HepG2 (cell line): ENCODE results near the gene AANAT. TPM values are rescaled to one million over a fixed set of nuclear protein-coding genes. Genes with fewer than 3 reads are reported as not detected.
A peak's percentile ranks its signal among the peaks of the same experiment; 100 is the strongest.

Experiments used
- ATAC-seq: fragments of 200-7000 bp; cut with Tn5 transposase; 3 replicates; pipeline ENCODE4 v1.9.1; 2020; ENCODE audit warnings: mild to moderate bottlenecking, moderate library complexity
- BruUV-seq: library from RNA; stranded (reverse); fragments of 400-500 nt; replicated peaks from 2 replicates; lab custom pipeline; 2021; lab: Mats Ljungman, UMichigan
- CTCF ChIA-PET: fragments of 300-600 bp; formaldehyde crosslinking; extraction: SDS; loops from one replicate; lab custom pipeline; 2021; ENCODE audit warnings: low total read pairs, inconsistent platforms, low intra/inter-chr PET ratio; lab: Yijun Ruan, JAX
- POLR2A ChIA-PET: fragments of 350-600 bp; sonication (Branson Sonifier 250); formaldehyde crosslinking; loops from one replicate; lab custom pipeline; 2020; ENCODE audit warnings: antibody characterized with exemption, inconsistent platforms; lab: Yijun Ruan, JAX
- DNase-seq: peaks from one replicate; pipeline ENCODE4 v3.0.0-alpha.2; 2015; ENCODE audit warnings: low spot score
- FAIRE-seq: peaks from 3 replicates; lab custom pipeline; 2011; peaks lifted over from hg19 to GRCh38; lab: Jason Lieb, UNC
- H2AFZ ChIP-seq: one replicate; pipeline ENCODE4 v1.6.1; 2011; ENCODE audit warnings: low read length, inconsistent platforms
- H3K27ac ChIP-seq: fragments of 300-600 bp; 3 replicates; pipeline ENCODE4 v1.8.0; 2011; ENCODE audit warnings: mixed run types, mild to moderate bottlenecking, mixed read lengths, low read length, inconsistent platforms; ENCODE audit not compliant: insufficient read depth; ENCODE audit errors: extremely low read length
- H3K27me3 ChIP-seq, 2 experiments: fragments of 200-600 bp in 1 of 2; 2 replicates in 1 of 2; 3 replicates in 1 of 2; pipeline versions ENCODE4 v1.6.0 to v1.8.0; 2011; ENCODE audit warnings: low read length in 2 of 2, mild to moderate bottlenecking in 2 of 2, moderate library complexity in 2 of 2, inconsistent platforms in 1 of 2; ENCODE audit not compliant: insufficient read depth in 2 of 2, control insufficient read depth in 1 of 2
- H3K36me3 ChIP-seq, 2 experiments: fragments of 200-600 bp in 1 of 2; replicated peaks in 1 of 2; 2 replicates in 1 of 2; 3 replicates in 1 of 2; pipeline versions ENCODE4 v1.5.1 to v1.8.0; 2011; ENCODE audit warnings: low read length in 2 of 2, inconsistent platforms in 1 of 2; ENCODE audit not compliant: insufficient read depth in 2 of 2, control insufficient read depth in 1 of 2
- H3K4me1 ChIP-seq: 2 replicates; pipeline ENCODE4 v1.5.1; 2012; ENCODE audit warnings: low read length, inconsistent platforms; ENCODE audit not compliant: insufficient read depth
- H3K4me2 ChIP-seq: 2 replicates; pipeline ENCODE4 v1.6.0; 2011; ENCODE audit warnings: low read depth, low read length, inconsistent platforms
- H3K4me3 ChIP-seq, 3 experiments: fragments of 200-600 bp in 1 of 3; sonication (generic), shearing (Covaris generic) in 1 of 3; replicated peaks in 1 of 3; 2 replicates each; pipeline ENCODE4 v1.5.1; 2011 to 2016; ENCODE audit warnings: low read length in 3 of 3, inconsistent platforms in 2 of 3, low read depth in 2 of 3, mild to moderate bottlenecking in 2 of 3, control low read depth in 1 of 3, mixed read lengths in 1 of 3; ENCODE audit not compliant: insufficient read depth in 1 of 3
- H3K79me2 ChIP-seq: one replicate; pipeline ENCODE4 v1.6.1; 2011; ENCODE audit warnings: low read length, inconsistent platforms; ENCODE audit not compliant: insufficient read depth
- H3K9ac ChIP-seq: 2 replicates; pipeline ENCODE4 v1.6.0; 2011; ENCODE audit warnings: mild to moderate bottlenecking, low read depth, low read length, inconsistent platforms; ENCODE audit not compliant: insufficient read depth
- H3K9me3 ChIP-seq: 2 replicates; pipeline ENCODE4 v1.5.1; 2012; ENCODE audit warnings: mild to moderate bottlenecking, low read length
- H4K20me1 ChIP-seq: 2 replicates; pipeline ENCODE4 v1.6.0; 2011; ENCODE audit warnings: inconsistent platforms, mild to moderate bottlenecking, low read length, moderate library complexity; ENCODE audit not compliant: insufficient read depth
- FOSL2 ChIP-seq: sonication (generic); formaldehyde crosslinking; IDR thresholded peaks from 2 replicates; pipeline ENCODE4 v1.4.0; 2020; ENCODE audit warnings: missing genetic modification reagents
- FOXP1 ChIP-seq, 2 experiments: fragments of 450-650 bp in 1 of 2; IDR thresholded peaks; 2 replicates each; pipeline ENCODE4 v1.6.1; 2017 to 2018; ENCODE audit warnings: antibody characterized with exemption in 1 of 2
- SNAPC4 ChIP-seq: sonication (generic); formaldehyde crosslinking; IDR thresholded peaks from 2 replicates; pipeline ENCODE4 v1.4.0; 2020; ENCODE audit warnings: mild to moderate bottlenecking, missing genetic modification reagents
- U2AF2 ChIP-seq: fragments of 200-400 bp; formaldehyde crosslinking; IDR thresholded peaks from 2 replicates; pipeline ENCODE4 v1.6.1; 2017; ENCODE audit warnings: low read depth, mild to moderate bottlenecking, low read length
- ZBTB33 ChIP-seq: sonication (generic); formaldehyde crosslinking; IDR thresholded peaks from 2 replicates; pipeline ENCODE4 v1.4.0; 2020; ENCODE audit warnings: missing genetic modification reagents
- ZBTB38 ChIP-seq: sonication (generic); formaldehyde crosslinking; IDR thresholded peaks from 2 replicates; pipeline ENCODE4 v1.5.1; 2020; ENCODE audit warnings: mild to moderate bottlenecking, missing genetic modification reagents
- ZBTB4 ChIP-seq: sonication (generic); formaldehyde crosslinking; IDR thresholded peaks from 2 replicates; pipeline ENCODE4 v1.4.0; 2020; ENCODE audit warnings: missing genetic modification reagents, mild to moderate bottlenecking, borderline replicate concordance
- ZNF687 ChIP-seq: sonication (generic); formaldehyde crosslinking; IDR thresholded peaks from 2 replicates; pipeline ENCODE4 v1.5.1; 2020; ENCODE audit warnings: mild to moderate bottlenecking, missing genetic modification reagents, moderate library complexity
- WGBS: methylation state at CpG from one replicate; pipeline ENCODE4 v1.1.6; 2017; ENCODE audit warnings: low lambda C conversion rate; 5-methylcytosine and 5-hydroxymethylcytosine counted together
- in situ Hi-C: cut with HindIII; loops from 2 replicates; pipeline ENCODE4 v1.10.0; 2017; ENCODE audit warnings: low pct_unique_long_range_greater_than_20kb; ENCODE audit not compliant: extremely low pct_ligation_motif_present
- intact Hi-C: fragments of 100-400 bp; cut with micrococcal nuclease; formaldehyde crosslinking; loops from one replicate; pipeline ENCODE4 v1.10.0; 2022; ENCODE audit not compliant: unreplicated experiment
- polyA plus RNA-seq, 8 experiments: library from polyadenylated mRNA; depleted of rRNA in 3 of 8; stranded (reverse) in 7 of 8; unstranded in 1 of 8; fragments of >200 nt; fragmentation: Illumina TruSeq in 4 of 8; extraction: Trizol in 4 of 8; gene quantifications; 2 replicates each; pipeline versions ENCODE4 v1.2.1 to v1.2.3, GENCODE V29; 2011 to 2016; ENCODE audit warnings: low read depth in 4 of 8, missing spikeins in 1 of 8, mixed read lengths in 1 of 8; ENCODE audit not compliant: insufficient read depth in 1 of 8
- total RNA-seq, 5 experiments: library from RNA; depleted of rRNA; stranded (reverse); fragments of >200 nt; fragmentation: Illumina TruSeq; extraction: Trizol; gene quantifications; 2 replicates each; pipeline ENCODE4 v1.2.3, GENCODE V29; 2016; ENCODE audit warnings: low read depth in 1 of 5

AANAT gene
- total and polyA plus RNA-seq, 2 of the 13 experiments (the other 11 are each of a cell fraction or from before 2014, with no cell fraction given) = 0.07 TPM; not detected in 1

GRCh38 chr17:76438906-76439305 lies 28.5 kb upstream of the AANAT start:
- ChIA-PET CTCF (no interaction called here), POLR2A (interaction anchor here (0.6 to 1.0 kb wide), 2 partner anchors 8 to 20 kb away, joined by 4 read pairs; no protein-coding TSS in a partner anchor)
- Histone ChIP-seq H3K4me1 (peaks cover 61% of the 10 kb centered on the region), H2AFZ (no peak overlapping the region), H4K20me1 (peaks cover 65% of the 10 kb centered on the region), H3K27ac (no peak overlapping the region), H3K36me3 (peaks cover 3 to 15% of the 10 kb centered on the region in 2 experiments; a peak in 4 of 5 replicates), H3K27me3 (no peaks in the 10 kb centered on the region), H3K9ac (no peak overlapping the region), H3K9me3 (no peaks in the 10 kb centered on the region), H3K79me2 (peaks cover 91% of the 10 kb centered on the region), H3K4me3 (no peak overlapping the region), H3K4me2 (no peak overlapping the region)
- TF ChIP-seq ZNF687 (peak; percentile 21; the same call in 1 of the 2 replicates), U2AF2 (no peak), SNAPC4 (no peak), FOSL2 (CRISPR knock-in tag) (0 out of 2 replicates have a peak, but pooled peaks have one; percentile 23), ZBTB38 (peak; percentile 53; the same call in 1 of the 2 replicates), ZBTB4 (peak; percentile 79; the same call in 1 of the 2 replicates), ZBTB33 (CRISPR knock-in tag) (peak; percentile 90), FOXP1 (IDR thresholded peaks at IDR 0.05) (no peak), FOXP1 (CRISPR knock-in tag; IDR thresholded peaks at IDR 0.05) (0 out of 2 replicates have a peak, but pooled peaks have one; percentile 17)
- no TSS peak for BruUV-seq
- WGBS = 89% methylated on average over 9 of the region's 9 CpGs
- peak; percentile 29; the same call in 2 of the 3 replicates for ATAC-seq
- intact Hi-C loops = no loop called here
- in situ Hi-C loops = no loop called here
- no peak for FAIRE-seq
- peak; percentile 41 for DNase-seq
